Measurements from ENCODE around the gene PKNOX1.
"Not testable (repeated sequence)": the region's sequence is repeated elsewhere in the genome, so short reads cannot be mapped to it uniquely, and the experiment has no call there.

The PKNOX1 gene, protein sequence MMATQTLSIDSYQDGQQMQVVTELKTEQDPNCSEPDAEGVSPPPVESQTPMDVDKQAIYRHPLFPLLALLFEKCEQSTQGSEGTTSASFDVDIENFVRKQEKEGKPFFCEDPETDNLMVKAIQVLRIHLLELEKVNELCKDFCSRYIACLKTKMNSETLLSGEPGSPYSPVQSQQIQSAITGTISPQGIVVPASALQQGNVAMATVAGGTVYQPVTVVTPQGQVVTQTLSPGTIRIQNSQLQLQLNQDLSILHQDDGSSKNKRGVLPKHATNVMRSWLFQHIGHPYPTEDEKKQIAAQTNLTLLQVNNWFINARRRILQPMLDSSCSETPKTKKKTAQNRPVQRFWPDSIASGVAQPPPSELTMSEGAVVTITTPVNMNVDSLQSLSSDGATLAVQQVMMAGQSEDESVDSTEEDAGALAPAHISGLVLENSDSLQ

DNA sequence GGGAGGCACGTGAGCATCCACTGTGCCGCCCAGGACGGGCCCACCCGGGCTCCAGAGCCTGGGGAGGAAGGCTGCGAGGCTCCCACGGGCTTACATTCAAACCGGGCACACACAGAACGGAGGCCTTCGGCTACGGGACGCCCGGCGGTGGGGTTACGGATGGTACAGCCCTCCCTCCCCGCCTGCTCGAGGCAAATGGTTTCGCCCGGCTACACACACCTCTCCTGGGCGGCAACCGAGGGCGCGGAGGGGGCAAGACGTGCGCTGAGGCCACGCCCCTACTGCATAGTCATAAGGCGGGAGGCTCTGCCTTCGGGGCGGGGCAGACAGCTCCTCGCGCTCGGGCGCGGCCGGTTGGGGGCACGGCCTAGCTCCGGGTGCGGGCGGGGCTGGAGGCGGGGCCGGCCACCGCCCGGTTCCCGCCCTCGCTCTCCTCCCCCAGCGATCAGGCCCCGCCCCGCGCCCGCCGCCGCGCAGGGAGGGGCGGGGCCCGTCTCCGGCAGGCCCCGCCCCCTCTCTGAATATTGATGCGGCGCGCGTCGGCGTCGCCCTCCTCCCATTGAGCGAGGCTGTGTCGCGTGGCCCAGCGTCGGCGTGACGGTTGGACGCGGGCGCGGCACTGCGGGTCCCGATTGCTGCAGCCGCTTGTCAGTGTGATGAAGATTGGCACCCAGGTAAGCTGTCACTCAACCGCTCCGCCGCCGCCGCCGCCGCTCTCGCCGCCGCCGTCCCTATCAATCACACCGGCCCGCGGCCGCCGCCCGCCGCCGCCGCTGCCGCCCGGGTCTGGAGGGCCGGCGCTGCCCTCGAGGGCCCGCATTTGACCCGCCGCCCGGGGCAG is at the start of gene PKNOX1:
PKNOX1 (plus strand) TSS at position 572 of the 841 bp plus-strand sequence. CDS start 29,820 bp downstream, outside the sequence.
- in situ Hi-C loops (cut with HindIII; ENCODE audit: low pct_unique_long_range_greater_than_20kb, low sequenced_read_pairs): no loop called here
- no peak for TF ChIP-seq JUND (IDR thresholded peaks at IDR 0.05; ENCODE audit: low read depth)
- peak; percentile 99 for DNase-seq (ENCODE audit: low read depth in 1 of 2, low spot score in 1 of 2)

DNA sequence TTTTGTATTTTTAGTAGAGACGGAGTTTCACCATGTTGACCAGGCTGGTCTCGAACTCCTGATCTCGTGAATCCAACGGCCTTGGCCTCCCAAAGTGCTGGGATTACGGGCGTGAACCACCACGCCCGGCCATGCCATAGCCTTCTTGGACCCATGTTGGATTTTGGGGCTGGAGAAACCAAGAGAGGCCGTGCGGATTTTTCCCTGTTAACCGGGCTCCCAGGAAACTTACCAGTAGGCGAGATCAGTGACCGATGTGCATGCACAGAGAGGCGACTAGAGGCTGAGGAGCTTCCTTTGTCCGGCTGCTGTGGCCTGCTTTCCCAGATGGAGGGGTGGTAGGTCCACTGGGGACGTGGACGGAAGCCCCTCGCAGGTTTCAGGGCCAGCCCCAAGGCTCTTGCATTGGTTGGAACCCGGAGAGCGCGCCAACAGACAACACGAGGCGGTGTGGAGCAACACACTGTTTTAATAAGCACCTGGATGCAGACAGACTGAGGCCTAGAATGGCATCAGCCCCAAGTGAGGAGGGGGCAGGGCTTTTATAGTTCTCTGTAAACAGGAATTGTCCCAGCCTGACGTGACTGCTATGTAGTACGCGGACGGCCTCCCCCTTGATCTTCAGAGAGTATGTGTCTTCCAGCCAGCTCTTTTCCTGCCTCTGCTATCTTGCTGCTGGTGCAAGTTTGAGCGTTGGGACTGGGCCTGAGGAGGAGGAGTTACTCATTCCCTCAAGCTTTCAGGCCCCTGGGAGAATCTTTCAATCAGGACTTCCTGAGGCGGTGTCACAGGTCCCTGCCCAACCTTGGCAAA is 49.0 kb upstream of the PKNOX1 start, which contains the start of gene ERVH48-1:
ERVH48-1 (minus strand) TSS at position 517 of the 813 bp plus-strand sequence. CDS start 6,624 bp downstream, outside the sequence.
- no peak for TF ChIP-seq JUND (IDR thresholded peaks at IDR 0.05; ENCODE audit: low read depth)
- no peak for DNase-seq (ENCODE audit: low read depth in 1 of 2, low spot score in 1 of 2)
- in situ Hi-C loops (cut with HindIII; ENCODE audit: low pct_unique_long_range_greater_than_20kb, low sequenced_read_pairs): no loop called here

DNA sequence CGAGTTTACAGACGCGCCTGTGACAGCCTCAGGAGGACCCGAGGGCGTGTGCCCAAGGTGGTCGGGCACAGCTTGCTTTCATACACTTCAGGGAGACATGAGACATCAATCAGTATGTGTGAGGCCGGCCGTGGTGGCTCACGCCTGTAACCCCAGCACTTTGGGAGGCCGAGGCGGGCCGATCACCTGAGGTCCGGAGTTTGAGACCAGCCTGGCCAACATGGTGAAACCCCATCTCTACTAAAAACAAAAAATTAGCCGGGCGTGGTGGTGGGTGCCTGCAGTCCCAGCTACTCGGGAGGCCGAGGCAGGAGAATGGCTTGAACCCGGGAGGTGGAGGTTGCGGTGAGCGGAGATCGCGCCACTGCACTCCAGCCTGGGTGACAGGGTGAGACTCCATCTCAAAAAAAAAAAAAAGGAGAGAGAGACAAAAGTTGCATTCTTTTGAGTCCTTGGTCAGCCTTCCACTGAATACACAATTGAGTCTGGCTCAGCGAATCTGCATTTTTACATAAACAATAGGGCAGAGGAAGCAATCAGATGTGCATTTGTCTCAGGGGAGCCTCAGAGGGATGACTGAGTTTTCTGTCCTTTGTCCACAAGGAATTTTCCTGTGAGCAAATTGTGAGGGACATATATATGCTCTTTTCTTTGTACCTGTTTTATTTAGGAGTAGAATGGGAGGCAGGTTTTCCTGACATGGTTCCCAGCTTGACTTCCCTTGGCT is 46.7 kb upstream of the PKNOX1 start:
- DNase-seq (ENCODE audit: low read depth in 1 of 2, low spot score in 1 of 2); in situ Hi-C loops (cut with HindIII; ENCODE audit: low pct_unique_long_range_greater_than_20kb, low sequenced_read_pairs): not testable (repeated sequence)

DNA sequence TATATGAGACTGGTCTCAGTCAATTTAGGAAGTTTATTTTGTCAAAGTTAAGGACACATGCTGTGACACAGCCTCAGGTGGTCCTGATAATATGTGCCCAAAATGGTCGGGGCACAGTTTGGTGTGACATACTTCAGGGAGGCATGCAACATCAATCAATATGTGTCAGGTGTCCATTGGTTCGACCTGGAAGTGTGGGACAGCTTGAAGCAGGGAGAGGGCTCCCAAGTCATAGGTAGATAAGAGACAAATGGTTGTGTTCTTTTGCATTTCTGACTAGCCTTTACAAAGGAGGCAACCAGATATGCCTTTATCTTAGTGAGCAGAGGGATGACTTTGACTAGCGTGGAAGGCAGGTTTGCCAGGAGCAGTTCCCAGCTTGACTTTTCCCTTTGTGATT is 44.4 kb upstream of the PKNOX1 start:
- DNase-seq (ENCODE audit: low read depth in 1 of 2, low spot score in 1 of 2): no peak
- no peak for TF ChIP-seq JUND (IDR thresholded peaks at IDR 0.05; ENCODE audit: low read depth)
- in situ Hi-C loops (cut with HindIII; ENCODE audit: low pct_unique_long_range_greater_than_20kb, low sequenced_read_pairs): no loop called here

DNA sequence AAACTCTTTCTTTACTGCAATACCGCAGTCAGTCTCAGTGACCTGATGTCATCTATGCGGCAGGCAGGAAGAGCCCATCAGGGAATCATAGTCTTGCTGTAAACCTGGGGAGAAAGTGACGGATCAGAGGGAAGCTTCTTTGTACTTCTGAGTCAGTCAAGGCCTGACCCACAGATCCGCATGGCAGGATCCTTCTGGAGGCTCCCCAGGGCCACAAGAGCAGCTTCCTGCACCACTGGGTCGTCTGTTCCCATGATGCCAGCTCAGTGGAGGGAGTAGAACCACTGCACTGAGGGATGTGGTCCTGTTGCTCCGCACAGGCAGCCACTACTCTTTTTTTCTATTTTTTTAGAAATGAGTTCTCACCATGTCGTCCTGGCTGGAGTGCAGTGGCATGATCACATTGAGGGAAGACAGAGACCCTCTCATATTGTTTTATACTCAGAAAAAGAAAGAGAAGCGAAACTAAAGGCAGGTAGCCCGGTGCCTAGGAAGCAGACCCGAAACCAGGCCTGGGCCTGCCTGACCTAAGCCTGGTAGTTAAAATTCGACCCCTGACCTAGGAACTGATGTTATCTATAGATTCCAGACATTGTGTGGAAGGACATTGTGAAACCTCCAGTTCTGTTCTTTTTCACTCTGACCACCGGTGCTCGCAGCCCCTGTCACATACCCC is 42.7 kb upstream of the PKNOX1 start:
- no peak for TF ChIP-seq JUND (IDR thresholded peaks at IDR 0.05; ENCODE audit: low read depth)
- DNase-seq (ENCODE audit: low read depth in 1 of 2, low spot score in 1 of 2): no peak
- in situ Hi-C loops (cut with HindIII; ENCODE audit: low pct_unique_long_range_greater_than_20kb, low sequenced_read_pairs): no loop called here

DNA sequence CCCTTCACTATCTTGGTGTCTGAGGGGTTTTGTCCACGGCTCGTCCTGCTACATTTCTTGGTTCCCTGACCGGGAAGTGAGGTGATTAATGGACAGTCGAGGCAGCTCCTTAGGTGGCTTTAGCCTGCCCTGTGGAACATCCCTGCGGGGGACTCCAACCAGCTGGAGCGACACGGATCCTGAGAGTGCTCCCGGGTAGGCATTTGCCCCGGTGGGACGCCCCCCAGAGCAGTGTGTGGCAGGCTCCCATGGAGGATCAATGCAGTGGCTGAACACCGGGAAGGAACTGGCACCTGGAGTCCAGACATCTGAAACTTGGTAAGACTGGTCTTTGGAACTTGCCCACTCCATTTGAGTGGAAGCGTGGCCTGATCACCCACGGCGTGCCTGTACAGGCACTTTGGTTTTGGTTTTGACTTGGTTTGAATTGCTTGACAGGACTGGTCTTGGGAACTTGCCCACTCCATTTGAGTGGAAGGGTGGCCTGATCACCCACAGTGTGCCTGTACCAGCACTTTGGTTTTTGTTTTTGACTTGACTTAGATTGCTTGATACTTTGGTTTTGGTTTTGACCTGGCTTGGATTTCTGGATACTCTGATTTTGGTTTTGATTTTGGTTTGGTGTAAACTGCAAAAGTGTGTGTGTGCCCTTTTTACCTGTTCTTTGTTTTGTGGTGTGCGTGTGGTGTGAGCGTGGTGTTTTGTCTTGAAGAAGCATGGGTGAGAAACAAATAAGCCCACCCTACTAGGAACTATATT is 41.8 kb upstream of the PKNOX1 start:
- DNase-seq (ENCODE audit: low read depth in 1 of 2, low spot score in 1 of 2); in situ Hi-C loops (cut with HindIII; ENCODE audit: low pct_unique_long_range_greater_than_20kb, low sequenced_read_pairs): not testable (repeated sequence)

DNA sequence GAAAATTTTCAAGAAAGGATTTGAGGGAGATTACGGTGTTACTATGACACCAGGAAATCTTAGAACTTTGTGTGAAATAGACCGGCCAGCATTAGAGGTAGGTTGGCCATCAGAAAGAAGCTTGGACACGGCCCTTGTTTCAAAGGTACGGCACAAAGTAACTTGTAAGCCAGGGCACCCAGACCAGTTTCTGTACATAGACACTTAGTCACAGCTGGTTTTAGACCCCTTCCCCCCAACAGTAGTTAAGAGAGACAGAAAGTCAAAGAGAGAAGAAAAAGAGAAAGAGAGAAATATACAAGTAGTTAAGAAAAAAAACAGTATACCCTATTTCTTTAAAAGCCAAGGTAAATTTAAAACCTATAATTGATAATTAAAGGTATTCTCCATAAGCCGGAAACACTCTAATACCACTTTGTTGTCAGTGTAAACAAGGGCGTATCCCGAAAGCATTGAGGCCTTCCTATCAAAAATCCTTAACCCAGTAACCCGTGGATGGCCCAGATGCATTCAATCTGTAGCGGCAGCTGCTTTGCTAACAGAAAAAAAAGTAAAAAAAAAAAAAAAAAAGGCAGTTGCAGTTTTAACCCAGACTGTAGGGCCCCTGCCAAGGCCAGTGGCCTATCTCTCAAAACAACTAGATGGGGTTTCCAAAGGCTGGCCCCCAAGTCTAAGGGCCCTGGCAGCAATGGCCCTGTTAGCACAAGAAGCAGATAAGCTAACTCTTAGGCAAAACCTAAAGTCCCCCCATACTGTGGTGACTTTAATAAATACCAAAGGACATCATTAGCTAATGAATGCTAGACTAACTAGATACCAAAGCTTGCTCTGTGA is 41.0 kb upstream of the PKNOX1 start:
- DNase-seq (ENCODE audit: low read depth in 1 of 2, low spot score in 1 of 2); in situ Hi-C loops (cut with HindIII; ENCODE audit: low pct_unique_long_range_greater_than_20kb, low sequenced_read_pairs): not testable (repeated sequence)

DNA sequence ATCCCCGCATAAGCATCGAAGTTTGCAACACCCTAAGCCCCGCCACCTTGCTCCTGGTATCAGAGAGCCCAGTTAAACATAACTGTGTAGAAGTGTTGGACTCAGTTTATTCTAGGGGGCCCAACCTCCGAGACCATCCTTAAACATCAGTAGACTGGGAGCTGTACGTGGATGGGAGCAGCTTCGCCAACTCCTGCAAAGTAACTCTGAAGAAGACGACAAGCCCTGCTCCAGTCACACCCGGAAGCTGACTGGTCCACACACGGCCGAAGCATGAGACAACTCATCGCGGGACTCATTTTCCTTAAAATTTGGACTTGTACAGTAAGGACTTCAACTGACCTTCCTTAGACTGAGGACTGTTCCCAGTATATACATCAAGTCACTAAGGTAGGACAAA is 40.4 kb upstream of the PKNOX1 start:
- in situ Hi-C loops (cut with HindIII; ENCODE audit: low pct_unique_long_range_greater_than_20kb, low sequenced_read_pairs); DNase-seq (ENCODE audit: low read depth in 1 of 2, low spot score in 1 of 2): not testable (repeated sequence)

DNA sequence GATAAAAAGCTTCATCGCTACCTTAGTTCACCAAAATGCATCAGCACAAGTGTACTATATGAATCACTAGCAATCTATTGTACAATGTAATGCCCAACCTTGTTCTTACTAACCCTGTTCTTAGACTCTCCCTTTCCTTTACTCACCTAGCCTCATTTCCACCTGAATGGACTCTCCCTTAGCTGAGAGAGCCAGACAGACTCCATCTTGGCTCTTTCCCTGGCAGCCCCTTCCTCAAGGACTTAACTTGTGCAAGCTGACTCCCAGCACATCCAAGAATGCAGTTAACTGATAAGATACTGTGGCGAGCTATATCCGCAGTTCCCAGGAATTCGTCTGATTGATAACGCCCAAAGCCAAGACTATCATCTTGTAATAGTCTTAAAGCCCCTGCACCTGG is 38.0 kb upstream of the PKNOX1 start:
- DNase-seq (ENCODE audit: low read depth in 1 of 2, low spot score in 1 of 2); in situ Hi-C loops (cut with HindIII; ENCODE audit: low pct_unique_long_range_greater_than_20kb, low sequenced_read_pairs): not testable (repeated sequence)

DNA sequence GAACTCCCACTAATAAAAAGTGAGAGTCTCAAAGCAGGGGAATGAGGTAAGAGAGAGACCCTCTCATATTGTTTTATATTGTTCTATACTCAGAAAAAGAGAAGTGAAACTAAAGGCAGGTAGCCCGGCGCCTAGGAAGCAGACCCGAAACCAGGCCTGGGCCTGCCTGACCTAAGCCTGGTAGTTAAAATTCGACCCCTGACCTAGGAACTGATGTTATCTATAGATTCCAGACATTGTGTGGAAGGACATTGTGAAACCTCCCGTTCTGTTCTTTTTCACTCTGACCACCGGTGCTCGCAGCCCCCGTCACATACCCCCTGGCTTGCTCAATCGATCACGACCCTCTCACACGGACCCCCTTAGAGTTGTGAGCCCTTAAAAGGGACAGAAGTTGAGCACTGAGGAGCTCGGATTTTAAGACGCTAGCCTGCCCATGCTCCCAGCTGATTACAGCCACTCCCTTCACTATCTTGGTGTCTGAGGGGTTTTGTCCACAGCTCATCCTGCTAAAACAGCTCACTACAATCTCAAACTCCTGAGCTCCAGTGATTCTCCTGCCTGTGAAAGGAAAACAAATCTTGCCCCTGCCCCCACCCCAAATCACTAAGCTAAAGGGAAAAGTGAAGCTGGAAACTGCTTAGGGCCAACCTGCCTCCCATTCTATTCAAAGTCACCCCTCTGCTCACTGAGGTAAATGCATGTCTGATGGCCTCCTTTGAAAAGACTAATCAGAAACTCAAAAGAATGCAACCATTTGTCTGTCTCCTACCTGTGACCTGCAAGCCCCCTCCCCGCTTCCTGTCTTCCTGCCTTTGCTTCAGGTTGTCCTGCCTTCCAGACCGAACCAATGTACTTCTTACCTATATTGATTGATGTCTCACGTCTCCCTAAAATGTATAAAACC is 37.1 kb upstream of the PKNOX1 start:
- DNase-seq (ENCODE audit: low read depth in 1 of 2, low spot score in 1 of 2); in situ Hi-C loops (cut with HindIII; ENCODE audit: low pct_unique_long_range_greater_than_20kb, low sequenced_read_pairs): not testable (repeated sequence)
